Measurements from ENCODE around the gene EEF1AKMT3.

The EEF1AKMT3 gene

DNA sequence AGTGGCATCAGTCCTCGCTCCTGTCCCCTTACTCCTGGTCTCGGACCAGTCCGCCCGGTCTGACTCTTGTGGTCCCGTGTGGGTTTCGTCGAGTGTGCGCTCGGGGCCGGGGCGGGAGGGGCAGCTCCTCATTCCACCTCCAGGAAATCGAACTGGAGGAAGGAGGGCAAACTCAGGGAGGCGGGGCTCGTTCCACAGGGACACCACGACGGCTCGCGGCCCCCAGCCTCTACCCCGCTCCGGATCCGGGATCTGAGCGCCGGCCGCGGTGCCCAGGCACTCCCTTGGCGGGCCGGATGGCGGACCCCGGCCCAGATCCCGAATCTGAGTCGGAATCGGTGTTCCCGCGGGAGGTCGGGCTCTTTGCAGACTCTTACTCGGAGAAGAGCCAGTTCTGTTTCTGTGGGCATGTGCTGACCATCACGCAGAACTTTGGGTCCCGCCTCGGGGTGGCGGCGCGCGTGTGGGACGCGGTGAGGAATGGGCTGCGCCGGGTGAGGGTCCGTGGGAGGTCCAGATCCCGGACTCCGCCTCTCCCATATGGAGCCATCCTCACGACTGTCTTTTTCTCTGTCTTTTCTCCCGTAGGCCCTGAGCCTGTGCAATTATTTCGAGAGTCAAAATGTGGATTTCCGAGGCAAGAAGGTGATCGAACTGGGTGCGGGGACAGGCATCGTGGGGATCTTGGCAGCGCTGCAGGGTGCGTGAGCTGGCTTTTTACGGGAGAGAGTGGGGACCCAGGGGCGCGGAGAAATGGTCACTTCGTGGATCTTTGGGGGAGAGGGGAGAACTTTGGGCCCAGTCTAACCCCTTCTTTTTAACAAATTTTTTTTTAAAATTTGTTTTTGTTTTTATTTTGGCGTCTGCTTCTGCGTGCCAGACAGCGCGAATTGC lies at the start of gene EEF1AKMT3:
EEF1AKMT3 (plus strand) TSS at position 186 of the 894 bp plus-strand sequence; CDS start at position 297, 111 bp downstream.
- peak in 1 of 2 donors; percentile 53 for DNase-seq

- no peak for DNase-seq
Observed at GRCh38 chr12:57722716-57723629, 49.4 kb upstream of the EEF1AKMT3 start.

- no peak for DNase-seq
Observed at GRCh38 chr12:57723630-57723962, 48.8 kb upstream of the EEF1AKMT3 start.

- no peak for DNase-seq
Observed at GRCh38 chr12:57724003-57724935, 48.1 kb upstream of the EEF1AKMT3 start.

- DNase-seq = no peak
Observed at GRCh38 chr12:57724936-57725740, 47.3 kb upstream of the EEF1AKMT3 start.

DNA sequence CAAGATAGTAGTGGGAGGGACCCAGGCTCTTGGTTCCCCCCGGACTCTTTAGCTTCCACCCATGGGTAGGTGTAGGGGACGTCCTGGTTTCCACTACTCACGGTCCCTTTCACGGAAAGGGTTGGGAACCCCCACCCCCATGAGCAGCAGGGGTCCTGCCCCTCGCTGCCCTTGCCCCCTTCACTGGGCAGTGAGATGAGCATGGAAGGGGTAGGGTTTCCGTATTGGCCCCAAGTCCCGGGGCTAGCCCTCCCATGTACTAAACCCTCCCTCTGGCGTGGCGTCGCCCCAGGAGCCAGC lies 46.6 kb upstream of the EEF1AKMT3 start:
- DNase-seq = no peak

DNA sequence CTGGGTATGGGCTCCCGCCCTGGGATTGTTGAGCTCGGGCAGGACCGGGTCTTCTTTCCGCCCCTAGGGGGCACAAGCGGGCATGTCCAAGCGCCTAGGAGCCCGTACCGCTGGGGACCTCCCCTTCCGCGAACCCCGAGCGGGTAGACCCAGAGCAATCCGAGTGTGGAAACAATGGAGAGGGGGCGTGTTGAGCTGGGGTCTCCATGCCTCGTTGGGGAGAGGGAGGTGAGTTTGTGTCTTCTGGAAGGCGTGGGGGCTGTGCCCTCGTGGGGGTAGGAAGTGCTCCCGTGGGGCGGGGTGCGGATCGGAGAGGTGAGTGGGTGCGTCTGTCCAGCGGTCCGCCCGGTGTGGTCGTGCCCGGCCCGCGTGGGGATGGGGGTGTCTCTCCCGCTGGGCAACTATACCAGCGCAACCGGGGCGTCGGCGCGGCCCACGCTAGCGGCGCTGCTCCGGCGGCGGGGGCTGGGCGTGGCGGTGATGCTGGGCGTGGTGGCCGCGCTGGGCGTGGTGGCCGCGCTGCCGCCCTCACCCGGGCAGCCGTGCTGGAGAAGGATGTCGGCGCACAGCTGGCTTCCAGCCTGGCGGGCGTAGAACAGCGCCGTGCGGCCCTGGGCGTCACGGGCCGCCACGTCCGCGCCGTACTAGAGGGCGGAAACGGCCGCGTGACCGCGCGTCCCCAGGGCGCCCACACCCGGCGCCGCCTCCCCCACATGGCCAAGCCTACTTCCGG lies 46.1 kb upstream of the EEF1AKMT3 start:
- DNase-seq = peak in 1 of 2 donors; percentile 36

DNA sequence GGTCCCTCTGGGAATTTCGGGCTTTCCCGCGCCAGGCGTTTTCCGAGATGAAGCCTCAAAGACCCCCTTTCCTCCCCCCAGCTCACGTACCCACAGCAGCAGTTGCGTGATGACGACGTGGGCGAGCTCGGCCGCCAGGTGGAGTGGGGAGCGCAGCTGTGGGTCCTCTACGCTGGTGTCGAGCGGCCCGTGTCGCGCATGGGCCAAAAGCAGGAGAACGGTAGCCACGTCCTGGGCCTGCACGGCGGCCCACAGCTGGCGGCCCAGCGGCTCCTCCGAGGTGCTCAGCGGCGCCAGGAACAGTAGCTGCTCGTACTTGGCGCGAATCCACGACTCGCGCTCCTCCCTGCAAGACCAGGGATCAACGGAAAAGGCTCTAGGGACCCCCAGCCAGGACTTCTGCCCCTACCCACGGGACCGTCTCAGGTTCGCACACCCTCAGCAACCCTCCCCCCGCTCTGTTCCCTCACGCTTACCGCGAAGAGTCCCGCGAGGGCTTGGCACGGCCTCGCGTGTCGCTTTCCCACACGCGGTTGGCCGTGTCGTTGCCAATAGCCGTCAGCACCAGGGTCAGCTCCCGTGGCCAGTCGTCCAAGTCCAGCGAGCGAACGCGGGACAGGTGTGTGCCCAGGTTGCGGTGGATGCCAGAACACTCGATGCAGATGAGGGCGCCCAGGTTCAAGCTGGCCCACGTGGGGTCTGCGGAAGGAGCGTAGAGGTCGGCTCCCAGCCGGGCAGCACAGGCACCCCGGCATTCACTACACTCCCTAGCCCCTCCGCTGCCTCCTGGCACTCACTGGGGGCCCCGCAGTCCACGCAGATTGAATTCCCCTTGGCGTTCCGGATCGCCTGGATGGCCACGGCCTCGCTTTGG lies 45.3 kb upstream of the EEF1AKMT3 start:
- no peak for DNase-seq

DNA sequence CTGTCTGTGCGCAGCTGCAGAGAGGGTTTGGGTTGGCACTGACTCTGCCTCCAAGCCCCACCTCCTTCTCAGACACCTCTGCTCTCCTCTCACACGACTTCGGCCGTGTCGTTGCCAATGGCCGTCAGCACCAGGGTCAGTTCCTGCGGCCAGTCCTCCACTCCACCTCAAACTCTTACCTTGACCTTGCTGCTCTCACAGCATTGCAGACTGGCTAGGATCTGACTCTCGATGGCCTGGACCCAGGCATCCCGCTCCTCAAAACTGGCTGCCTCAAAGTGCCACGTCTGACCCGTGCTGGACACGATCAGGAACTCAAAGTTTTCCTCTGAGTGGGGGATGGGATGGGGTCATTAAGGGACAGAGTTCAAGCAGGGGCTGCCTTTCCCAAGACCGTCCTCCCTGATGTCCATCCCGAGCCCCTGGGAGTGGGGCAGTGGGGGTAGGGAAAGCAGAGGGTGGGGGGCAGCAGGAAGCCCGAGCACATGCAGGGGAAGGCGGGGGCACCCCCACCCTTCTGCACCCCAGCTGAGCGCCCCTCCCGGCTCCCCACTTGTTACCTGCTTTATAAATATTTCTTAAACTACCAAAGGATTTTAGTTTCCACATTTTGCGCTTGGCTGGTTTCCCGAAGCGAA lies 44.5 kb upstream of the EEF1AKMT3 start:
- no peak for DNase-seq

- no peak for DNase-seq
Observed at GRCh38 chr12:57729321-57729844, 43.0 kb upstream of the EEF1AKMT3 start.

DNA sequence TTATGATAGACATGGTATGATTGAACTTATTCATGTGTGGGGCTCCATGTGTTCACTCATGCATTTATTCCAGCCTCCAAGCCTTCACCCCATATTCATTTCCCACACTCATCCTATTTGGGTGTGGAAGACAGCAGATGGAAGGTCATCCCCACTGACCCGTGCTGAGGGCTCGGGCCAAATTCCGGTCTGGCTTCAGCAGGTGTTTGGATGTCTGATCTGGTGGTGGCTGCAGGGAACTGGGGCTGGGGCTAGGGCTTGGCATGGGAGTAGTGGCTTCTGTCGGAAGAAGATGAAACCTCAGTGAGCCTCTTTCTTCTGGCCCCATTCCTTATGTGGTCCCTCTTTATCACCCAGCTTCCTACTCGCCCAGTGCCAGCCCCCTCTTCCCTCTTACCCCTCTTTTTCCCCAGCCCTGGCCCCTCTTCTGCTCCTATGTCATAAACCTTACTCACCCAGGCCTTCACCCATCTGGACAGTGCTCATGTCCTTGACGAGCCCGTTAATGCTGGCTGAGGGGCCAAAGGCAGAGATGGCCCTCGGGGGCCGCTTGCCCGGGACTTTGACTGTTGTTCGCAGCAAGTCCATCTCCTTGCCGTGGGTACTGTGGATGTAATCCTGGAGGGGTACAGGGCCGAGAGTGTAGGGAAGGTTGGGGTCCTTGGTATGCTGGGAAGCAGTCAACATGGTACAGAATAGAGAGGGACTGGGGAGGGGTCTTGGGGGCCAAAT lies 41.9 kb upstream of the EEF1AKMT3 start:
- DNase-seq = no peak

GRCh38 chr12:57731411-57732080 lies 40.9 kb upstream of the EEF1AKMT3 start:
- DNase-seq = no peak

GRCh38 chr12:57732270-57732669 lies 40.1 kb upstream of the EEF1AKMT3 start:
- DNase-seq = no peak

DNA sequence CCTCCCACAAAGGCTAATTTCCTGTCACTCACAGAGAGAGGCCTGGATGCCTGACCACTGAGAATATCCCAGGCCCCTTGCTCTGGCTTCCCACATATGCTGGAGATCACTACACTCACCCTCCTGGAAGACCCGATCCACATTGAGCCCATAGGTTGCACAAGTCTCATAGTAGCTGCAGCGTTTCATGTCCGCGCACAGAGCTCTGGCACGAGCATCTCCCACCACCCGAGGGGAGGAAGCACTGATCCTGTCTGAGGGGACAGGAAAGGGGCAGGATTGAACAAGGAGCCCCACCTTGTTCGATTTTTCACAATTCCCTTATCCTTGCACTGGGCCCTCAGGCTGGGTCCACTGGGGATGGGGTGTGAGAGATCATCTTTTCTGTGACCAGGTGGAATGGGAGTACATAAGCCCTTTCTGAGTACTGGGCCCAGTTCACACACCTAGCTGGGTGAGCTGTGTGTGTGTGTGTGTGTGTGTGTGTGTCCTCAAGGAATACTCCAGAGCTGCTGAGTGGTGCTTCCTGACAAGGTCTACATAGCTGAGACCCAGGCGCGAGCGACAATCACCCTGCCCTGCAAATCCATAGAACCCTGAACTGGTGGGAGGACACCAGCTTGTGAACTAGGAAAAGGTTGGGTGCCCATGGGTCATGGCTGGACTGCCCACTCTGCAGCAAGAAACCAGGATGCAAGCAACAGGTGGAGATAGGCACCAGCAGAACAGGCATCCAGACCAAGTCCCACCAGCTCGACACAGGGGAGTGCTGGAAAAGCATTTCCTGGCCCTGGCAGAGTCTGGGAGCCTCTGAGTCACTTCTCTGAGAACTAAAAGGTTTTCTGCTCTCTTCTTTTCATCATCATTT lies 39.5 kb upstream of the EEF1AKMT3 start:
- no peak for DNase-seq

- DNase-seq = no peak
Observed at GRCh38 chr12:57733928-57734327, 38.5 kb upstream of the EEF1AKMT3 start.

GRCh38 chr12:57734591-57734990 lies 37.8 kb upstream of the EEF1AKMT3 start:
- DNase-seq = no peak
